HepG2 (cell line): ENCODE results near the gene NR0B1. TPM values are rescaled to one million over a fixed set of nuclear protein-coding genes. Genes with fewer than 3 reads are reported as not detected.

Experiments used
- ATAC-seq: fragments of 200-7000 bp; cut with Tn5 transposase; 3 replicates; pipeline ENCODE4 v1.9.1; 2020; ENCODE audit warnings: mild to moderate bottlenecking, moderate library complexity
- BruUV-seq: library from RNA; stranded (reverse); fragments of 400-500 nt; replicated peaks from 2 replicates; lab custom pipeline; 2021; lab: Mats Ljungman, UMichigan
- CTCF ChIA-PET: fragments of 300-600 bp; formaldehyde crosslinking; extraction: SDS; loops from one replicate; lab custom pipeline; 2021; ENCODE audit warnings: low total read pairs, inconsistent platforms, low intra/inter-chr PET ratio; lab: Yijun Ruan, JAX
- POLR2A ChIA-PET: fragments of 350-600 bp; sonication (Branson Sonifier 250); formaldehyde crosslinking; loops from one replicate; lab custom pipeline; 2020; ENCODE audit warnings: antibody characterized with exemption, inconsistent platforms; lab: Yijun Ruan, JAX
- DNase-seq: peaks from one replicate; pipeline ENCODE4 v3.0.0-alpha.2; 2015; ENCODE audit warnings: low spot score
- FAIRE-seq: peaks from 3 replicates; lab custom pipeline; 2011; peaks lifted over from hg19 to GRCh38; lab: Jason Lieb, UNC
- H2AFZ ChIP-seq: one replicate; pipeline ENCODE4 v1.6.1; 2011; ENCODE audit warnings: low read length, inconsistent platforms
- H3K27ac ChIP-seq: fragments of 300-600 bp; 3 replicates; pipeline ENCODE4 v1.8.0; 2011; ENCODE audit warnings: mixed run types, mild to moderate bottlenecking, mixed read lengths, low read length, inconsistent platforms; ENCODE audit not compliant: insufficient read depth; ENCODE audit errors: extremely low read length
- H3K27me3 ChIP-seq, 2 experiments: fragments of 200-600 bp in 1 of 2; 2 replicates in 1 of 2; 3 replicates in 1 of 2; pipeline versions ENCODE4 v1.6.0 to v1.8.0; 2011; ENCODE audit warnings: low read length in 2 of 2, mild to moderate bottlenecking in 2 of 2, moderate library complexity in 2 of 2, inconsistent platforms in 1 of 2; ENCODE audit not compliant: insufficient read depth in 2 of 2, control insufficient read depth in 1 of 2
- H3K36me3 ChIP-seq, 2 experiments: fragments of 200-600 bp in 1 of 2; replicated peaks in 1 of 2; 2 replicates in 1 of 2; 3 replicates in 1 of 2; pipeline versions ENCODE4 v1.5.1 to v1.8.0; 2011; ENCODE audit warnings: low read length in 2 of 2, inconsistent platforms in 1 of 2; ENCODE audit not compliant: insufficient read depth in 2 of 2, control insufficient read depth in 1 of 2
- H3K4me1 ChIP-seq: 2 replicates; pipeline ENCODE4 v1.5.1; 2012; ENCODE audit warnings: low read length, inconsistent platforms; ENCODE audit not compliant: insufficient read depth
- H3K4me2 ChIP-seq: 2 replicates; pipeline ENCODE4 v1.6.0; 2011; ENCODE audit warnings: low read depth, low read length, inconsistent platforms
- H3K4me3 ChIP-seq, 3 experiments: fragments of 200-600 bp in 1 of 3; sonication (generic), shearing (Covaris generic) in 1 of 3; replicated peaks in 1 of 3; 2 replicates each; pipeline ENCODE4 v1.5.1; 2011 to 2016; ENCODE audit warnings: low read length in 3 of 3, inconsistent platforms in 2 of 3, low read depth in 2 of 3, mild to moderate bottlenecking in 2 of 3, control low read depth in 1 of 3, mixed read lengths in 1 of 3; ENCODE audit not compliant: insufficient read depth in 1 of 3
- H3K79me2 ChIP-seq: one replicate; pipeline ENCODE4 v1.6.1; 2011; ENCODE audit warnings: low read length, inconsistent platforms; ENCODE audit not compliant: insufficient read depth
- H3K9ac ChIP-seq: 2 replicates; pipeline ENCODE4 v1.6.0; 2011; ENCODE audit warnings: mild to moderate bottlenecking, low read depth, low read length, inconsistent platforms; ENCODE audit not compliant: insufficient read depth
- H3K9me3 ChIP-seq: 2 replicates; pipeline ENCODE4 v1.5.1; 2012; ENCODE audit warnings: mild to moderate bottlenecking, low read length
- H4K20me1 ChIP-seq: 2 replicates; pipeline ENCODE4 v1.6.0; 2011; ENCODE audit warnings: inconsistent platforms, mild to moderate bottlenecking, low read length, moderate library complexity; ENCODE audit not compliant: insufficient read depth
- DMAP1 ChIP-seq: IDR thresholded peaks from 2 replicates; pipeline ENCODE4 v1.6.1; 2016
- ETV5 ChIP-seq: IDR thresholded peaks from 2 replicates; pipeline ENCODE4 v1.6.1; 2018; ENCODE audit warnings: missing biosample characterization, missing genetic modification reagents, inconsistent platforms, borderline replicate concordance
- HBP1 ChIP-seq: IDR thresholded peaks from 2 replicates; pipeline ENCODE4 v1.6.1; 2016; ENCODE audit warnings: low read depth, control low read depth
- HIVEP1 ChIP-seq: sonication (generic); formaldehyde crosslinking; IDR thresholded peaks from 2 replicates; pipeline ENCODE4 v1.4.0; 2020; ENCODE audit warnings: mild to moderate bottlenecking, missing genetic modification reagents
- KDM3A ChIP-seq: IDR thresholded peaks from 2 replicates; pipeline ENCODE4 v1.6.1; 2018; ENCODE audit warnings: low read depth, missing compliant biosample characterization
- MTF1 ChIP-seq: sonication (generic); formaldehyde crosslinking; IDR thresholded peaks from 2 replicates; pipeline ENCODE4 v1.5.0; 2020; ENCODE audit warnings: missing genetic modification reagents
- MYC ChIP-seq: sonication (generic); formaldehyde crosslinking; IDR thresholded peaks from 2 replicates; pipeline ENCODE4 v1.9.0; 2021; ENCODE audit warnings: missing genetic modification reagents, borderline replicate concordance
- POLR2A ChIP-seq, 2 experiments: IDR thresholded peaks; 2 replicates each; pipeline ENCODE4 v1.6.1; 2011; ENCODE audit warnings: low read depth in 2 of 2, low read length in 2 of 2, mild to moderate bottlenecking in 1 of 2, moderate library complexity in 1 of 2; ENCODE audit not compliant: insufficient read depth in 1 of 2
- PRDM10 ChIP-seq: sonication (generic); formaldehyde crosslinking; IDR thresholded peaks from 2 replicates; pipeline ENCODE4 v1.4.0; 2020; ENCODE audit warnings: low read depth, missing genetic modification reagents
- ZBTB7B ChIP-seq: sonication (generic); formaldehyde crosslinking; IDR thresholded peaks from 2 replicates; pipeline ENCODE4 v1.4.0; 2020; ENCODE audit warnings: missing genetic modification reagents
- ZNF749 ChIP-seq: sonication (generic); formaldehyde crosslinking; IDR thresholded peaks from 2 replicates; pipeline ENCODE4 v1.8.0; 2022; ENCODE audit warnings: mild to moderate bottlenecking, missing genetic modification reagents, moderate library complexity, borderline replicate concordance
- WGBS: methylation state at CpG from one replicate; pipeline ENCODE4 v1.1.6; 2017; ENCODE audit warnings: low lambda C conversion rate; 5-methylcytosine and 5-hydroxymethylcytosine counted together
- in situ Hi-C: cut with HindIII; loops from 2 replicates; pipeline ENCODE4 v1.10.0; 2017; ENCODE audit warnings: low pct_unique_long_range_greater_than_20kb; ENCODE audit not compliant: extremely low pct_ligation_motif_present
- intact Hi-C: fragments of 100-400 bp; cut with micrococcal nuclease; formaldehyde crosslinking; loops from one replicate; pipeline ENCODE4 v1.10.0; 2022; ENCODE audit not compliant: unreplicated experiment
- polyA plus RNA-seq, 8 experiments: library from polyadenylated mRNA; depleted of rRNA in 3 of 8; stranded (reverse) in 7 of 8; unstranded in 1 of 8; fragments of >200 nt; fragmentation: Illumina TruSeq in 4 of 8; extraction: Trizol in 4 of 8; gene quantifications; 2 replicates each; pipeline versions ENCODE4 v1.2.1 to v1.2.3, GENCODE V29; 2011 to 2016; ENCODE audit warnings: low read depth in 4 of 8, missing spikeins in 1 of 8, mixed read lengths in 1 of 8; ENCODE audit not compliant: insufficient read depth in 1 of 8
- total RNA-seq, 5 experiments: library from RNA; depleted of rRNA; stranded (reverse); fragments of >200 nt; fragmentation: Illumina TruSeq; extraction: Trizol; gene quantifications; 2 replicates each; pipeline ENCODE4 v1.2.3, GENCODE V29; 2016; ENCODE audit warnings: low read depth in 1 of 5

The NR0B1 gene
- total and polyA plus RNA-seq, 2 of the 13 experiments (the other 11 are each of a cell fraction or from before 2014, with no cell fraction given) = not detected

DNA sequence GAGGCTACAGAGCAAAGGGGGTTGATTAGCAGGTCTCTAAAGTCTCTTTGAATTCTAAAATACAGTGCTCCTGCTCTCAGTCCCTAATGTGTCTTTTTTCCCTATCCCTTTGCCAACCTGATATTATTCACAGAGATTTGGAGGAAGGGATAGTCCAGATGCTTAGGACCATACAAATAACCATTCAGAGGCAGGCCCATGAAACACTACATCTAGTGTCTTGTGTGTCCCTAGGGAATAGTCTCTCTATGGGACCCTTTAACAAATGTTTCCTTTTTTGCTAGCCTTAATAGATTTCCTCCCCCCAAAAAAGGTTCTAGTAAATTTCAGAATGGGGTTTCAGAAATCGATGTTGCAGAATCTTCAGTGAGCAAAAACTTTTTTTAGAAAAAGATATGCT is 1.7 kb downstream of the NR0B1 start (continued):
- TF ChIP-seq PRDM10 (CRISPR knock-in tag) (no peak), ZNF749 (CRISPR knock-in tag) (no peak), POLR2A (IDR thresholded peaks at IDR 0.05; ENCODE audit: insufficient read depth in 1 of 2, low read depth in 2 of 2, low read length in 2 of 2) (no peak), MYC (CRISPR knock-in tag) (no peak), ZBTB7B (no peak), HIVEP1 (CRISPR knock-in tag) (no peak), MTF1 (CRISPR knock-in tag) (no peak)
- TF ChIP-seq, all 625 proteins: peak for 0

DNA sequence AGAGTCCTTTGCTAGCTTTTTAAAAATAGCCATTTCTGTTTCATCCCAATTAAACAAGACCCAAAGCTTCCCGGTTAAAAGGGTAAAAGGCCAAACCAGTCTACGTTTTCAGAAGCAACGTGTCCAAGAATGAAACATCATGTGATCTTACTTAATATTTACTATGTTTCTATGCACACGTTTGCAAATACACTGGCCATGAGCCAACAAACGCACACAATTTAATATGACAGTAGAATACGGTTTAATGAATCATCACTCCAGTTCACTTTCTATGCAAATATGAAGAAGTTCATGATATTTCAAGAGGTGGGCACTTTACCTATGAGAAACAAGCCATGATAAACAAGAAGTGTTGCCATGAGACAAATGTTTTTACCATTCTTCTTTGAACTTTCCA is 4.3 kb downstream of the NR0B1 start:
- no peak overlapping the region for H3K27ac ChIP-seq
- no peak overlapping the region for H3K4me3 ChIP-seq
- H3K9me3 ChIP-seq = no peaks in the 10 kb centered on the region
- H3K4me2 ChIP-seq = no peak overlapping the region
- H3K79me2 ChIP-seq = no peaks in the 10 kb centered on the region
- POLR2A ChIA-PET = no interaction called here
- intact Hi-C loops = no loop called here
- no peak for FAIRE-seq
- no peaks in the 10 kb centered on the region for H3K4me1 ChIP-seq
- DNase-seq = no peak
- no peaks in the 10 kb centered on the region for H3K36me3 ChIP-seq
- H3K9ac ChIP-seq = no peak overlapping the region
- no TSS peak for BruUV-seq
- no peak overlapping the region for H2AFZ ChIP-seq
- in situ Hi-C loops = no loop called here
- WGBS = 1% methylated on average over 6 of the region's 6 CpGs
- TF ChIP-seq KDM3A (no peak), ETV5 (CRISPR knock-in tag) (no peak), DMAP1 (CRISPR knock-in tag) (no peak), HBP1 (CRISPR knock-in tag) (no peak)
- CTCF ChIA-PET = no interaction called here
- no peak for ATAC-seq
- no peaks in the 10 kb centered on the region for H4K20me1 ChIP-seq
- peaks cover 0 to 4% of the 10 kb centered on the region in 2 experiments; a peak in 1 of 5 replicates for H3K27me3 ChIP-seq
